GM12874 (cell line): ENCODE results near the gene CHID1.

Source experiments
- TF ChIP-seq, protein P1 (sequence below): IDR thresholded peaks from 2 replicates; pipeline ENCODE4 v1.5.1; 2011; ENCODE audit warnings: low read depth, mild to moderate bottlenecking, control low read depth, low read length, moderate library complexity; ENCODE audit not compliant: insufficient read depth

CHID1 gene

DNA sequence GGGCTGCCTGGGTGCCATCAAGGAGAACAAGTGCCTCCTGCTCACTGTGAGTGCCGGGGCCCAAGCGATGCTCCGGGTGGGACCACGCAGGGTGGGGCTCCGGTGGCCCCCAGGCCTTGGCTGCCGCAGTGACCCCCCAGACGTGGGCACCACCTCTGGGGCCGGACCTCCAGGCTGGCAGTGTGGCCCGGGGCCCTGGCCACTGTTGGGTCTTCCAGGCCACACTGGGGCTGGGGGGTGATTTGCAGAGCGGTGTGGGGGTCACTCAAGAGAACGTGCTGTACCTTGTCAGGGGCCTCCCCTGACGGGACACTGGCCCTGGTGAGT lies 48.0 kb downstream of the CHID1 start:
- TF ChIP-seq, protein P1, sequence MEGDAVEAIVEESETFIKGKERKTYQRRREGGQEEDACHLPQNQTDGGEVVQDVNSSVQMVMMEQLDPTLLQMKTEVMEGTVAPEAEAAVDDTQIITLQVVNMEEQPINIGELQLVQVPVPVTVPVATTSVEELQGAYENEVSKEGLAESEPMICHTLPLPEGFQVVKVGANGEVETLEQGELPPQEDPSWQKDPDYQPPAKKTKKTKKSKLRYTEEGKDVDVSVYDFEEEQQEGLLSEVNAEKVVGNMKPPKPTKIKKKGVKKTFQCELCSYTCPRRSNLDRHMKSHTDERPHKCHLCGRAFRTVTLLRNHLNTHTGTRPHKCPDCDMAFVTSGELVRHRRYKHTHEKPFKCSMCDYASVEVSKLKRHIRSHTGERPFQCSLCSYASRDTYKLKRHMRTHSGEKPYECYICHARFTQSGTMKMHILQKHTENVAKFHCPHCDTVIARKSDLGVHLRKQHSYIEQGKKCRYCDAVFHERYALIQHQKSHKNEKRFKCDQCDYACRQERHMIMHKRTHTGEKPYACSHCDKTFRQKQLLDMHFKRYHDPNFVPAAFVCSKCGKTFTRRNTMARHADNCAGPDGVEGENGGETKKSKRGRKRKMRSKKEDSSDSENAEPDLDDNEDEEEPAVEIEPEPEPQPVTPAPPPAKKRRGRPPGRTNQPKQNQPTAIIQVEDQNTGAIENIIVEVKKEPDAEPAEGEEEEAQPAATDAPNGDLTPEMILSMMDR: no peak

DNA sequence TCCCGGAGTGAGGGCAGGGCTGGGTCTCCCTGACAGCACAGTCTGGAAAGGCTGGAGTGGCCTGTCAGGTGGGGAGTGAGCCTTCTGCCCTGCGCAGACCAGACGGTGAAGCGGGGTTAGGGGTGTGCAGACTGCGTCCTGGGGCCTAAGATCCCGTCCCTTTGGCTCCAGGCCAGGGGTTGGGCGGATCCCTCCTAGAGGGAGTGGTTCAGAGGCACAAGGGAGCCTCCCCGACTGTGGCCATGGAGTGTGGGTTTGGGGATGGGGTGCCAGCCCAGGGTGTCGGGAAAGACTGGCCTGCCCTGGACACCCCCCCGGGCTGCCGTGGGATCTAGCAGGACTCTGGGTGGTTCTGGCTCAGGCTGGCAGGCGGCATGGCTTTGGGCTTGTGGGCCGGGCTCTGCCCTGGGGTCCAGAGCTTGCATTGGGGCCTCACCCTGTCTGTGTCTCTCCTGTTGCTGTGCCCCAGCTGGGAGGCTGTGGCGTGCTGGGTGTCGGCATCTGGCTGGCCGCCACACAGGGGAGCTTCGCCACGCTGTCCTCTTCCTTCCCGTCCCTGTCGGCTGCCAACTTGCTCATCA lies 48.4 kb downstream of the CHID1 start:
- TF ChIP-seq, protein P1: no peak

DNA sequence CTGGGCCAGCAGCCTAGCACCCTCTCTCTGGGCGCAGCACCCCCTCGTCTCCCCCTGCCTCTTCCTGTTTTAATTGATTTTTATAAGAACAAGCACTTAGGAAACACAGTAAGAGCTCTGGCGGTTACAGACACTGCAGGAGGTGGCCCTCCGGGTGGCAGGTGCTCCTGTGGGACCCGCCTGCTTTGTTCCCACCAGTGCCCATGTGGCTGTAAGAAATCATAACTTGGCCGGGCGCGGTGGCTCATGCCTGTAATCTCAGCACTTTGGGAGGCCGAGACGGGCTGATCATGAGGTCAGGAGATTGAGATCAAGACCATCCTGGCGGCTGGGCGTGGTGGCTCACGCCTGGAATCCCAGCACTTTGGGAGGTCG lies 49.5 kb downstream of the CHID1 start:
- TF ChIP-seq, protein P1: no peak

DNA sequence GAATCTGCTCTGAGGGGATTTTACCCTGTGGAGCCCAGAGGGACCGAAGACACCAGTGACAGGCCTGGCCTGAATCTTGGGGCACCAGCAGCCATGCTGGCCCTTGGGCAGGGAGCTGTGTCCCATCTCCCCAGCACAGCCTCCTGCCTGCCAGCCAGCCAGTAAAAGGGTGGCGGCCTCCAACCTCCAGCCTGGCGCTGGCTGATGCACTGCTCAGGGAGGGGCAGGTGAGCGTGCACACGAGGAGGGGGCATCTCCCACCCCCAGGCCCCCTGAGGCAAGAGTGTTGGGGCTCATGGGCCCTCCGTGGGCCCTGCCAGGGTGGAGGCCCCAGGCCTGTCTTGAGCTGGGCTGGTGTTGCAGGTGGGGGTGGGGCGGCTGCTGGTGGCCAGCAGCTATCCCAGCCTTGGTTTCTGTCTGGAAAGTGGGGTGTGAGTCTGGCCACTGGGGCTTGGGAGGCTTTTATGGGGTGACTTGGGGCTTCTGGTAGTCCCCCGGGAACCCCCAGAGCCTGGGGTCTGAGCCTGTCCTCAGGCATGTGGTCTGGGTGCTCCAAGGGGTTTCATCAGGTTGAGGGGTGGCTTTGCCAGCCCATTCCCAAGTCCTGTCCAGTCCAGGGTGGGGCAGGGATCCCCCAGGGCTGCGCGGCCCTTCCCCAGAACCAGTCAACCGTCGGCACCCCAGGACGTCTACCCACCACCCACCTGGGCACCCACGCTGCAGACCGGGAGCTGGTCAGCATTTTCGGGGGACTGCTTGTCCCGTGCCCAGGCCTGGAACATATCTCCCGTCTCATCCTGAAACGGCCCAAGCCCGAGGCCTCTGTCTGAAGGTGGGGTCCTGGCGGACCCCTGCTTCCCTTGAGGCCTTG lies 50.1 kb downstream of the CHID1 start:
- TF ChIP-seq, protein P1: no peak

DNA sequence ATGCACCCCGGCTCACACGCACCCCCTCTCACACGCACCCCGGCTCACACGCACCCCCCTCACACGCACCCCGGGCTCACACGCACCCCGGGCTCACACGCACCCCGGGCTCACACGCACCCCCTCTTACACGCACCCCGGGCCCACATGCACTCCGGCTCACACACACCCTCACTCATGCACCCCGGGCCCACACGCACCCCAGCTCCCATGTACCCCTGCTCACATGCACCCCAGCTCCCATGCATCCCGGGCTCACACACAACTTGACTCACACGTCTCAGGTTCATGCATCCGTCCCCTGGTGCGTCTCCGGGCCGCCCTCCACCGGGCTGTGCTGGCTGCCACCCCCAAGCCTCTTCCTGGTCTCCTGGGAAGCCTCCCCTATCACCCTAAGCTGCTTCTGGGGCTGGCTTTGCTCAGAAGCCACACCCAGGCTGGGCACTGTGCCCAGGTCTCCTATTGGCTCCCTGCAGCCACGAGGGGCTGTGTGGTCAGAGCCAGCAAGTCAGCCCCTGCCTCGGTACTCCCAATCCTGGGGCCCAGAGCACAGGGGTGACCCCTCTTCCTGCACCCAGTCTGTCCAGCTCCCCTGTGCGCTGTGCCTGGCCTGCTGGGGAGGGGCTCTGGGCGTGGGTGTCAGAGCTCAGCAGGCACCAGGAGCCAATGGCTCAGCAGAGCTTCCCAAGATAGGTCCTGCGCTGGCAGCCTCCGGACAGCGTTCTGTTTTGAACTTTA lies 51.0 kb downstream of the CHID1 start:
- TF ChIP-seq, protein P1: no peak

DNA sequence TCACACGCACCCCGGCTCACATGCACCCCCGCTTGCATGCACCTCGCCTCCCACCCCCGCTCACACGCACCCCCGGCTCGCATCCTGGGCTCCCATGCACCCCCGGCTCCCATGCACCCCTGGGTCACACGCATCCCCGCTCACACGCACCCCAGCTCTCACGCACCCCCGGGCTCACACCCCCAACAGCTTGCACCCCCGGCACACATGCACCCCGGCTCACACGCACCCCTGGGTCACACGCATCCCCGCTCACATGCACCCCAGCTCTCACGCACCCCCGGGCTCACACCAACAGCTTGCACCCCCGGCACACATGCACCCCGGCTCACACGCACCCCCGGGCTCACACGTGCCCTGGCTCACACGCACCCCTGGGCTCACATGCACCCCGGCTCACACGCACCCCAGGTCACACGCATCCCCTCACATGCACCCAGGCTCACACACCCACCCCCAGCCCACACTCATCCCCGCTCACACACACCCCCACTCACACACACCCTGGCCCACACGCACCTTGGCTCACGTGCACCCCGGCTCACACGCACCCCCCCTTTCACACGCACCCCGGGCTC lies 51.8 kb downstream of the CHID1 start:
- TF ChIP-seq, protein P1: no peak
